ENCODE data around the gene TTC34.

TTC34 gene

DNA sequence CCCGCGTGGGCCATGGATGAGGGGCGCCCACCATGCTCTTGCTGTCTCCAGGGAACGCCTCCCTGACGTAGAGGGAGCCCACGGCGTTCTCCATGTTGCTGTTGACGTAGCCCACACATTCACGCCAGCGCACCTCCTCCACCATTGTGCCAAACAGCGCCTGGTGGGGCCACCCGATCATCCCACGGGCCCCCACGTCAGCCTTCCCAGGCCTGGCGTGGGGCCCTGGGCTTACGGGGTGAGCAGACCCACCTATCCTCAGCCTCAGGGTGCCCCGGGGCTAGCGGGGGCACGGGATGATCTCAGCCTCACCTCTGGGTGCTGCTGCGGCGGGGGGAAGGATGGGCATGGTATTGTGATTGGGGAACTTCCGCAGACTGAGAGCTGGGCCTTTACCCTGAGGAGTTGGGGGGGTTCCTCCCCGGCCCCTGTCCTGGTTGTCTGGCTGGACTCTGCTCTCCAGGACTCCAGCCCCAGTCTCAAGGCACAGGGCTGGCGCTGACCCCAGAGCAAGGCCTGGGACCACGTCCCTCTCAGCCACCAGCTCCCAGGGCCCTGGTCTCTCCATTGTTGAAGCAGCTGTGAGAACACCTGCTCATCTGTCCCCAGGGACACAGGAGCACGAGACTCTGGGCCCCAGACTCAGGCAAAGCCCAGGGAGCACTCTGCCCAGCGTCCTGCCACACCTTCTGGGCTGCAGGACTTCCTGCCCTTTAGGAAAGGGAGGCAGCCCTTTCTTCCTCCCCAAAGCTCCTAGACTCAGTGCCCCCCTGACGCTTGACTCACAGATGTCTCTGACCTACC lies 204.8 kb downstream of the TTC34 start:
- Histone ChIP-seq H3K4me3 (ENCODE audit: insufficient read depth in 1 of 2, low read depth in 1 of 2, low read length in 2 of 2) (no peak overlapping the region), H3K27ac (ENCODE audit: low read length, poor library complexity, severe bottlenecking) (no peak overlapping the region), H3K4ac (ENCODE audit: low read depth in 1 of 2, low read length in 2 of 2) (no peak overlapping the region), H3K14ac (ENCODE audit: low read length in 2 of 2) (no peak overlapping the region), H3K18ac (ENCODE audit: low read depth in 1 of 2, low read length in 2 of 2) (no peak overlapping the region), H3K36me3 (ENCODE audit: control insufficient read depth in 1 of 2, insufficient read depth in 2 of 2, low read depth in 1 of 2, low read length in 2 of 2) (no peaks in the 10 kb centered on the region), H2BK15ac (ENCODE audit: low read depth, poor library complexity, severe bottlenecking) (no peak overlapping the region), H2AFZ (ENCODE audit: low read depth, low read length) (no peak overlapping the region), H3K9me3 (ENCODE audit: control insufficient read depth, low read length) (peaks cover 3% of the 10 kb centered on the region), H4K91ac (ENCODE audit: low read length) (no peak overlapping the region), H2BK120ac (ENCODE audit: low read depth, low read length) (no peak overlapping the region), H3K27me3 (ENCODE audit: control insufficient read depth in 1 of 2, insufficient read depth in 1 of 2, low read length in 2 of 2) (peaks cover 5 to 32% of the 10 kb centered on the region in 2 experiments), H3K9ac (ENCODE audit: low read length) (no peak overlapping the region), H2BK12ac (ENCODE audit: low read length in 2 of 2) (no peak overlapping the region), H3K4me1 (ENCODE audit: control insufficient read depth, insufficient read depth, low read depth, low read length) (peaks cover 3% of the 10 kb centered on the region), H2AK5ac (ENCODE audit: low read length, severe bottlenecking) (no peak overlapping the region), H4K8ac (ENCODE audit: low read length) (no peak overlapping the region), H3K79me1 (replicated peaks; ENCODE audit: low read length, poor library complexity, severe bottlenecking) (no peaks in the 10 kb centered on the region), H3K4me2 (ENCODE audit: low read length, poor library complexity, severe bottlenecking) (no peak overlapping the region), H2BK5ac (ENCODE audit: low read depth, low read length, poor library complexity, severe bottlenecking) (no peak overlapping the region), H3K23ac (ENCODE audit: low read length in 2 of 2) (no peak overlapping the region)
- WGBS = 85% methylated on average over 28 of the region's 28 CpGs
- DNase-seq = no peak

DNA sequence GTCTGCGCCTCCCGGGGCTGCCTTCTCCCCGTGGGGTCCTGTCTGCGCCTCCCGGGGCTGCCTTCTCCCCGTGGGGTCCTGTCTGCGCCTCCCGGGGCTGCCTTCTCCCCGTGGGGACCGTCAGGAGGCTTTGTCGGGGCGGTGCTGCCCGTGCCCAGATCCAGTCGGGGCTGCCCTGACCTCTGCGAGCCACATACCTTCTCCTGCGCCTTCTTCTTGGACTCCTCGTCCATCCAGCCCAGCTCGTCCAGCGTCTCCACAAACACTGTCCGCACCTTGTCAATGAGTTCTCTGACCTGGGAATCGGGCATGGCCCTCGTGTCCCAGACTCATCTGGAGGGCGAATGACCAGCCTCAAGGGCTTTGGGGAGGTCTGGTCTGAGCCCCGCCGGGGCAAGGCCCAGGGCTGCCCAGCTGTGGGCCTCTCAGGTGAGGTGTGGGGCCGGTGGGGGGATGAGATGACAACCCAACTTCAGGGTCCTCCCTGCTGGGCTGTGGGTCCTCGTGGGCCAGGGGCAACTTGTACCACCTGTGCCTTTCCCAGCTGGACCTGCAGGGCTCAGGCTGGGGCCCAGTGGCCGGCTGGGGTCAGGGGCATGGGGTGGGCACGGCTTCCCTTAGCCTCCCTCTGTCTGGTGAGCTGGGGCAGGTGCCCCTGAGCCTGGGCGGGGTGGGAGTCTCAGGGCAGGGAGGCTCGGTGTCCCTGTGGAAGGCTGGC lies 205.5 kb downstream of the TTC34 start:
- Histone ChIP-seq H3K9ac (ENCODE audit: low read length) (no peak overlapping the region), H2BK12ac (ENCODE audit: low read length in 2 of 2) (no peak overlapping the region), H3K27me3 (ENCODE audit: control insufficient read depth in 1 of 2, insufficient read depth in 1 of 2, low read length in 2 of 2) (peaks cover 3 to 24% of the 10 kb centered on the region in 2 experiments), H3K27ac (ENCODE audit: low read length, poor library complexity, severe bottlenecking) (no peak overlapping the region), H3K23ac (ENCODE audit: low read length in 2 of 2) (no peak overlapping the region), H4K8ac (ENCODE audit: low read length) (no peak overlapping the region), H2BK5ac (ENCODE audit: low read depth, low read length, poor library complexity, severe bottlenecking) (no peak overlapping the region), H3K79me1 (replicated peaks; ENCODE audit: low read length, poor library complexity, severe bottlenecking) (no peaks in the 10 kb centered on the region), H4K91ac (ENCODE audit: low read length) (no peak overlapping the region), H3K18ac (ENCODE audit: low read depth in 1 of 2, low read length in 2 of 2) (no peak overlapping the region), H2BK120ac (ENCODE audit: low read depth, low read length) (no peak overlapping the region), H2AFZ (ENCODE audit: low read depth, low read length) (no peak overlapping the region), H2AK5ac (ENCODE audit: low read length, severe bottlenecking) (no peak overlapping the region), H3K36me3 (ENCODE audit: control insufficient read depth in 1 of 2, insufficient read depth in 2 of 2, low read depth in 1 of 2, low read length in 2 of 2) (no peaks in the 10 kb centered on the region), H3K4me3 (ENCODE audit: insufficient read depth in 1 of 2, low read depth in 1 of 2, low read length in 2 of 2) (no peak overlapping the region), H2BK15ac (ENCODE audit: low read depth, poor library complexity, severe bottlenecking) (no peak overlapping the region), H3K14ac (ENCODE audit: low read length in 2 of 2) (no peak overlapping the region), H3K4me1 (ENCODE audit: control insufficient read depth, insufficient read depth, low read depth, low read length) (peaks cover 3% of the 10 kb centered on the region), H3K4ac (ENCODE audit: low read depth in 1 of 2, low read length in 2 of 2) (no peak overlapping the region), H3K9me3 (ENCODE audit: control insufficient read depth, low read length) (peaks cover 3% of the 10 kb centered on the region), H3K4me2 (ENCODE audit: low read length, poor library complexity, severe bottlenecking) (no peak overlapping the region)
- 85% methylated on average over 31 of the region's 31 CpGs for WGBS
- no peak for DNase-seq

DNA sequence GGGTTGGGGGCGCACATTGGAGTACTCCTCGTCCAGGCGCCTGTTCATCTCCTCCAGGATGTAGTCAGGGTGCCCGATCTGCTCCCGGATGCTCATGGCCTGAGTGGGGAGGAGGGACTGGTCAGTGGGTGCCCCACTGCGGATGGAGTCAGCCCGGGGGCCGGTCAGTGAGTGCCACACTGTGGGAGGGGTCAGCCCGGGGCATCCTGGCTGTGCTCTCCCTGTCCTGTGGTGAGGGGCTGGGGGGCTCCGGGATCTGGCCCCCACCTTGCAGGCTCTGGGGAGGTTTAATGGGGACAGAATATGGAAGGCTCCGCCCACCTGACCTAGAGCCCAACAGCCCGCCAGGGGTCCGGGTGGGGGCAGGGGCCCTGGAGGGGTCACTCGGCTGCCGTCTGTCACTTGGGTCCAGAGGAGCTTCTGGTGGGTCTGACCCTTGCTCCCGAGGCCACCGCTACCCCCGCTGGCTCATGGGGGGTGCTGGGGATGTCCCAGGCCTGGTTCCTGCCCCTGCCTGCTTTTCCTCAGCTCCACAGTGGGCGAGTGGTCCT lies 206.2 kb downstream of the TTC34 start:
- H3K27ac ChIP-seq (ENCODE audit: low read length, poor library complexity, severe bottlenecking) = no peak overlapping the region
- no peak overlapping the region for H2AFZ ChIP-seq (ENCODE audit: low read depth, low read length)
- H3K14ac ChIP-seq (ENCODE audit: low read length in 2 of 2) = no peak overlapping the region
- H3K9me3 ChIP-seq (ENCODE audit: control insufficient read depth, low read length) = peaks cover 3% of the 10 kb centered on the region
- DNase-seq = no peak
- H2BK12ac ChIP-seq (ENCODE audit: low read length in 2 of 2) = no peak overlapping the region
- peaks cover 0 to 6% of the 10 kb centered on the region in 2 experiments for H3K36me3 ChIP-seq (ENCODE audit: control insufficient read depth in 1 of 2, insufficient read depth in 2 of 2, low read depth in 1 of 2, low read length in 2 of 2)
- no peak overlapping the region for H3K4me3 ChIP-seq (ENCODE audit: insufficient read depth in 1 of 2, low read depth in 1 of 2, low read length in 2 of 2)
- H2BK120ac ChIP-seq (ENCODE audit: low read depth, low read length) = no peak overlapping the region
- peaks cover 3 to 22% of the 10 kb centered on the region in 2 experiments for H3K27me3 ChIP-seq (ENCODE audit: control insufficient read depth in 1 of 2, insufficient read depth in 1 of 2, low read length in 2 of 2)
- no peaks in the 10 kb centered on the region for H3K79me1 ChIP-seq (replicated peaks; ENCODE audit: low read length, poor library complexity, severe bottlenecking)
- peaks cover 3% of the 10 kb centered on the region for H3K4me1 ChIP-seq (ENCODE audit: control insufficient read depth, insufficient read depth, low read depth, low read length)
- no peak overlapping the region for H2BK5ac ChIP-seq (ENCODE audit: low read depth, low read length, poor library complexity, severe bottlenecking)
- no peak overlapping the region for H3K23ac ChIP-seq (ENCODE audit: low read length in 2 of 2)
- no peak overlapping the region for H3K4me2 ChIP-seq (ENCODE audit: low read length, poor library complexity, severe bottlenecking)
- H4K91ac ChIP-seq (ENCODE audit: low read length) = no peak overlapping the region
- no peak overlapping the region for H3K4ac ChIP-seq (ENCODE audit: low read depth in 1 of 2, low read length in 2 of 2)
- H2BK15ac ChIP-seq (ENCODE audit: low read depth, poor library complexity, severe bottlenecking) = no peak overlapping the region
- H4K8ac ChIP-seq (ENCODE audit: low read length) = no peak overlapping the region
- H3K9ac ChIP-seq (ENCODE audit: low read length) = no peak overlapping the region
- no peak overlapping the region for H3K18ac ChIP-seq (ENCODE audit: low read depth in 1 of 2, low read length in 2 of 2)
- 90% methylated on average over 19 of the region's 19 CpGs for WGBS
- no peak overlapping the region for H2AK5ac ChIP-seq (ENCODE audit: low read length, severe bottlenecking)

DNA sequence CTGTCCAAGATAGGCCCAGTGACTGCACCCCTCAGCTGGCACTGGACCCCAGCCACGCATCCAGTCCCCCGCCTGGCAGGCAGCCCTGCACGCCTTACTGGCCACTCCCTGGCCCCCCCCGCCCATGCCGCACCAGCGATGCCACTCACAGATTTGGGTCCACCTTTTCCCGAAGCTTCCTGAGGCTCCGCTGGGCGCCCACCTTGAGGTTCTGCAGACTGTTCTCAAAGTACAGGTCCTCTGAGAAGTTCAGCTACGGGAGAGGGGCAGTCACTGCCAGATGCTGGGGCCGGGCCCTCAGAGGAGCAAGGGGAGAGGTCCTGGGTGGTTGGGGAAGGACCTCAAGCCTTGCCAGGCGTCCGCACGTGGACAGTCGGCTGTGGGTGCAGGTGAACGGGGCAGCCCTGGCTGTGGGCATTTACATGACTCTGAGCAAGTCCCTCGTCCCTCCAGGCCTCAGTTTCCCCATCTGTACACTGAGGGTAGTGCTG lies 206.8 kb downstream of the TTC34 start:
- Histone ChIP-seq H3K36me3 (ENCODE audit: control insufficient read depth in 1 of 2, insufficient read depth in 2 of 2, low read depth in 1 of 2, low read length in 2 of 2) (peaks cover 0 to 12% of the 10 kb centered on the region in 2 experiments), H4K91ac (ENCODE audit: low read length) (no peak overlapping the region), H3K4ac (ENCODE audit: low read depth in 1 of 2, low read length in 2 of 2) (no peak overlapping the region), H2AK5ac (ENCODE audit: low read length, severe bottlenecking) (no peak overlapping the region), H2BK120ac (ENCODE audit: low read depth, low read length) (no peak overlapping the region), H3K79me1 (replicated peaks; ENCODE audit: low read length, poor library complexity, severe bottlenecking) (no peaks in the 10 kb centered on the region), H3K27me3 (ENCODE audit: control insufficient read depth in 1 of 2, insufficient read depth in 1 of 2, low read length in 2 of 2) (peaks cover 3 to 20% of the 10 kb centered on the region in 2 experiments), H2AFZ (ENCODE audit: low read depth, low read length) (no peak overlapping the region), H3K14ac (ENCODE audit: low read length in 2 of 2) (no peak overlapping the region), H3K23ac (ENCODE audit: low read length in 2 of 2) (no peak overlapping the region), H4K8ac (ENCODE audit: low read length) (no peak overlapping the region), H3K9me3 (ENCODE audit: control insufficient read depth, low read length) (peaks cover 3% of the 10 kb centered on the region), H3K18ac (ENCODE audit: low read depth in 1 of 2, low read length in 2 of 2) (no peak overlapping the region), H3K4me1 (ENCODE audit: control insufficient read depth, insufficient read depth, low read depth, low read length) (peaks cover 3% of the 10 kb centered on the region), H3K4me3 (ENCODE audit: insufficient read depth in 1 of 2, low read depth in 1 of 2, low read length in 2 of 2) (no peak overlapping the region), H2BK5ac (ENCODE audit: low read depth, low read length, poor library complexity, severe bottlenecking) (no peak overlapping the region), H3K4me2 (ENCODE audit: low read length, poor library complexity, severe bottlenecking) (no peak overlapping the region), H3K27ac (ENCODE audit: low read length, poor library complexity, severe bottlenecking) (no peak overlapping the region), H2BK15ac (ENCODE audit: low read depth, poor library complexity, severe bottlenecking) (no peak overlapping the region), H2BK12ac (ENCODE audit: low read length in 2 of 2) (no peak overlapping the region), H3K9ac (ENCODE audit: low read length) (no peak overlapping the region)
- WGBS = 82% methylated on average over 17 of the region's 17 CpGs
- DNase-seq = no peak

All from mesenchymal stem cell (in vitro differentiated cells and primary cell).